HCEC 1CT (cell line): Measurements from ENCODE around the gene YJEFN3.
A peak's percentile ranks its signal among the peaks of the same experiment; 100 is the strongest.

Experiments used
- DNase-seq: peaks from one replicate; pipeline ENCODE4 v3.0.0-alpha.2; 2017

YJEFN3 gene

GRCh38 chr19:19498255-19498991 lies 30.3 kb upstream of the YJEFN3 start:
- no peak for DNase-seq

- DNase-seq, result no peak
Measured at GRCh38 chr19:19499272-19499995, 29.3 kb upstream of the YJEFN3 start.

GRCh38 chr19:19500975-19501644 lies 27.6 kb upstream of the YJEFN3 start:
- no peak for DNase-seq

- no peak for DNase-seq
Measured at GRCh38 chr19:19501798-19502197, 26.9 kb upstream of the YJEFN3 start.

GRCh38 chr19:19502281-19502680 lies 26.4 kb upstream of the YJEFN3 start:
- no peak for DNase-seq

- DNase-seq, result no peak
Measured at GRCh38 chr19:19502808-19503602, 25.7 kb upstream of the YJEFN3 start.

GRCh38 chr19:19504754-19505668 lies 23.7 kb upstream of the YJEFN3 start:
- no peak for DNase-seq

GRCh38 chr19:19505669-19506326 lies 22.9 kb upstream of the YJEFN3 start:
- no peak for DNase-seq

- DNase-seq, result no peak
Measured at GRCh38 chr19:19506592-19506991, 22.1 kb upstream of the YJEFN3 start.

GRCh38 chr19:19507354-19507753 lies 21.4 kb upstream of the YJEFN3 start:
- DNase-seq, result no peak

- DNase-seq, result no peak
Measured at GRCh38 chr19:19508217-19508616, 20.5 kb upstream of the YJEFN3 start.

- DNase-seq, result no peak
Measured at GRCh38 chr19:19510432-19510831, 18.3 kb upstream of the YJEFN3 start.

- no peak for DNase-seq
Measured at GRCh38 chr19:19513682-19514081, 15.0 kb upstream of the YJEFN3 start.

- DNase-seq, result no peak
Measured at GRCh38 chr19:19514215-19514657, 14.5 kb upstream of the YJEFN3 start.

GRCh38 chr19:19514881-19515641 lies 13.7 kb upstream of the YJEFN3 start, which contains the start of gene TSSK6:
TSSK6 (minus strand) TSS chr19:19515548; CDS start chr19:19515427, 121 bp downstream.
- DNase-seq, result no peak

- DNase-seq, result peak; percentile 84
Measured at GRCh38 chr19:19515642-19516519, 12.8 kb upstream of the YJEFN3 start, which contains the start of gene NDUFA13. NDUFA13 (plus strand) TSS chr19:19516225; CDS start chr19:19516239, 14 bp downstream.

GRCh38 chr19:19517235-19517619 lies 11.5 kb upstream of the YJEFN3 start:
- DNase-seq, result no peak

GRCh38 chr19:19520989-19521388 lies 7.7 kb upstream of the YJEFN3 start:
- no peak for DNase-seq

- DNase-seq, result no peak
Measured at GRCh38 chr19:19523177-19523576, 5.5 kb upstream of the YJEFN3 start.
